GM18909 (cell line): ENCODE measurements around the gene SUCO.
"Not testable (repeated sequence)": the region's sequence is repeated elsewhere in the genome, so short reads cannot be mapped to it uniquely, and the experiment has no call there.

Source experiments
- ATAC-seq: cut with Tn5 transposase; IDR thresholded peaks from one replicate; pipeline ENCODE4 v1.9.1; 2021; ENCODE audit warnings: mild to moderate bottlenecking; ENCODE audit not compliant: unreplicated experiment, poor library complexity

SUCO gene

GRCh38 chr1:172554915-172555314 is 22.0 kb downstream of the SUCO start:
- no peak for ATAC-seq

GRCh38 chr1:172556461-172556860 is 23.5 kb downstream of the SUCO start:
- no peak for ATAC-seq

- ATAC-seq, result no peak
Observed at GRCh38 chr1:172557270-172557669, 24.3 kb downstream of the SUCO start.

GRCh38 chr1:172559572-172560210 is 26.7 kb downstream of the SUCO start:
- ATAC-seq, result no peak

GRCh38 chr1:172561252-172561651 is 28.3 kb downstream of the SUCO start:
- no peak for ATAC-seq

GRCh38 chr1:172566196-172566997 is 33.4 kb downstream of the SUCO start:
- no peak for ATAC-seq

GRCh38 chr1:172567720-172568119 is 34.8 kb downstream of the SUCO start:
- ATAC-seq, result no peak

GRCh38 chr1:172574080-172574479 is 41.1 kb downstream of the SUCO start:
- no peak for ATAC-seq

GRCh38 chr1:172578586-172578985 is 45.6 kb downstream of the SUCO start:
- no peak for ATAC-seq

- no peak for ATAC-seq
Observed at GRCh38 chr1:172581273-172581672, 48.3 kb downstream of the SUCO start.

- ATAC-seq, result no peak
Observed at GRCh38 chr1:172581779-172582178, 48.8 kb downstream of the SUCO start.

GRCh38 chr1:172582889-172583288 is 49.9 kb downstream of the SUCO start:
- no peak for ATAC-seq

- no peak for ATAC-seq
Observed at GRCh38 chr1:172585348-172585747, 52.4 kb downstream of the SUCO start.

GRCh38 chr1:172585861-172586260 is 52.9 kb downstream of the SUCO start:
- ATAC-seq, result no peak

GRCh38 chr1:172588296-172589291 is 55.6 kb downstream of the SUCO start:
- no peak for ATAC-seq

GRCh38 chr1:172589553-172589952 is 56.6 kb downstream of the SUCO start:
- ATAC-seq, result no peak

- not testable (repeated sequence) for ATAC-seq
Observed at GRCh38 chr1:172591429-172591828, 58.5 kb downstream of the SUCO start.

- not testable (repeated sequence) for ATAC-seq
Observed at GRCh38 chr1:172595066-172595465, 62.1 kb downstream of the SUCO start.

- not testable (repeated sequence) for ATAC-seq
Observed at GRCh38 chr1:172596782-172597181, 63.8 kb downstream of the SUCO start.

- no peak for ATAC-seq
Observed at GRCh38 chr1:172599912-172600311, 67.0 kb downstream of the SUCO start.

- no peak for ATAC-seq
Observed at GRCh38 chr1:172600615-172601014, 67.7 kb downstream of the SUCO start.
